Progenitor cell of endocrine pancreas (in vitro differentiated cells): ENCODE data around the gene PRKX. TPM values are rescaled to one million over a fixed set of nuclear protein-coding genes. Genes with fewer than 3 reads are reported as not detected.
"Not testable (repeated sequence)": the region's sequence is repeated elsewhere in the genome, so short reads cannot be mapped to it uniquely, and the experiment has no call there.

ENCODE experiments used
- DNase-seq: peaks from one replicate; pipeline ENCODE4 v3.0.0; 2021; ENCODE audit warnings: low spot score; ENCODE audit not compliant: unreplicated experiment
- H3K27ac Mint-ChIP-seq: 2 replicates; pipeline ENCODE4 v1.8.0; 2021; ENCODE audit warnings: mild to moderate bottlenecking, moderate library complexity, mixed read lengths
- H3K27me3 Mint-ChIP-seq: 2 replicates; pipeline ENCODE4 v1.8.0; 2021; ENCODE audit warnings: mixed read lengths
- H3K36me3 Mint-ChIP-seq: 2 replicates; pipeline ENCODE4 v1.8.0; 2022; ENCODE audit warnings: mixed read lengths; ENCODE audit not compliant: insufficient read depth
- H3K4me1 Mint-ChIP-seq: 2 replicates; pipeline ENCODE4 v1.8.0; 2021; ENCODE audit warnings: low read depth, mixed read lengths
- H3K4me3 Mint-ChIP-seq: 2 replicates; pipeline ENCODE4 v1.8.0; 2021; ENCODE audit warnings: low read depth, mild to moderate bottlenecking, moderate library complexity, mixed read lengths
- H3K9me3 Mint-ChIP-seq: 2 replicates; pipeline ENCODE4 v1.8.0; 2021; ENCODE audit warnings: low read depth, mixed read lengths
- CTCF ChIP-seq: fragments of 200-600 bp; sonication (generic); IDR thresholded peaks from one replicate; pipeline ENCODE4 v1.5.0; 2021; ENCODE audit warnings: antibody characterized with exemption, mild to moderate bottlenecking; ENCODE audit not compliant: unreplicated experiment
- total RNA-seq: library from RNA; stranded (reverse); gene quantifications from 2 replicates; pipeline ENCODE4 v1.2.1, GENCODE V29; 2021

The PRKX gene
- total RNA-seq, 1 donor from 2014 or later = 54.0 TPM

GRCh38 chrX:3651277-3651676, 62.2 kb downstream of the PRKX start:
- H3K9me3 Mint-ChIP-seq = no peaks in the 10 kb centered on the region
- no peaks in the 10 kb centered on the region for H3K27me3 Mint-ChIP-seq
- no peak overlapping the region for H3K4me3 Mint-ChIP-seq
- TF ChIP-seq CTCF = peak; percentile 78
- H3K4me1 Mint-ChIP-seq = no peaks in the 10 kb centered on the region
- DNase-seq = no peak
- no peak overlapping the region for H3K27ac Mint-ChIP-seq
- H3K36me3 Mint-ChIP-seq = peaks cover 13% of the 10 kb centered on the region

- Mint-ChIP-seq H3K27me3 (no peaks in the 10 kb centered on the region), H3K4me3 (no peak overlapping the region), H3K36me3 (peaks cover 30% of the 10 kb centered on the region), H3K9me3 (peaks cover 7% of the 10 kb centered on the region), H3K27ac (no peak overlapping the region), H3K4me1 (no peaks in the 10 kb centered on the region)
- no peak for DNase-seq
- TF ChIP-seq CTCF = no peak
These were observed 65.4 kb downstream of the PRKX start for GRCh38 chrX:3648084-3648483.

- not testable (repeated sequence) for H3K27me3 Mint-ChIP-seq, H3K4me3 Mint-ChIP-seq, DNase-seq, H3K27ac Mint-ChIP-seq, H3K4me1 Mint-ChIP-seq, H3K9me3 Mint-ChIP-seq
- peaks cover 27% of the 10 kb centered on the region for H3K36me3 Mint-ChIP-seq
These were observed 73.4 kb downstream of the PRKX start for GRCh38 chrX:3639858-3640631.

GRCh38 chrX:3639236-3639635, 74.2 kb downstream of the PRKX start:
- Mint-ChIP-seq H3K4me1 (no peaks in the 10 kb centered on the region), H3K27me3 (no peaks in the 10 kb centered on the region), H3K36me3 (peaks cover 21% of the 10 kb centered on the region), H3K4me3 (no peak overlapping the region), H3K27ac (no peak overlapping the region), H3K9me3 (peaks cover 7% of the 10 kb centered on the region)
- no peak for TF ChIP-seq CTCF
- no peak for DNase-seq

- DNase-seq = peak; percentile 53
- Mint-ChIP-seq H3K4me3 (no peak overlapping the region), H3K27me3 (no peaks in the 10 kb centered on the region), H3K36me3 (peaks cover 16% of the 10 kb centered on the region), H3K27ac (no peak overlapping the region), H3K4me1 (no peaks in the 10 kb centered on the region), H3K9me3 (peaks cover under 1% of the 10 kb centered on the region)
- TF ChIP-seq CTCF = peak; percentile 95
These were observed 75.1 kb downstream of the PRKX start for GRCh38 chrX:3638280-3638873.

- Mint-ChIP-seq H3K4me3 (no peak overlapping the region), H3K27me3 (no peaks in the 10 kb centered on the region), H3K36me3 (peaks cover 19% of the 10 kb centered on the region), H3K9me3 (peaks cover under 1% of the 10 kb centered on the region), H3K27ac (no peak overlapping the region), H3K4me1 (no peaks in the 10 kb centered on the region)
- no peak for TF ChIP-seq CTCF
- DNase-seq = no peak
These were observed 76.6 kb downstream of the PRKX start for GRCh38 chrX:3636803-3637202.
